Measurements from ENCODE around the gene MRC2. TPM values are rescaled to one million over a fixed set of nuclear protein-coding genes. Genes with fewer than 3 reads are reported as not detected.

The MRC2 gene
- total RNA-seq, 1 donor from 2014 or later, result 120 TPM

DNA sequence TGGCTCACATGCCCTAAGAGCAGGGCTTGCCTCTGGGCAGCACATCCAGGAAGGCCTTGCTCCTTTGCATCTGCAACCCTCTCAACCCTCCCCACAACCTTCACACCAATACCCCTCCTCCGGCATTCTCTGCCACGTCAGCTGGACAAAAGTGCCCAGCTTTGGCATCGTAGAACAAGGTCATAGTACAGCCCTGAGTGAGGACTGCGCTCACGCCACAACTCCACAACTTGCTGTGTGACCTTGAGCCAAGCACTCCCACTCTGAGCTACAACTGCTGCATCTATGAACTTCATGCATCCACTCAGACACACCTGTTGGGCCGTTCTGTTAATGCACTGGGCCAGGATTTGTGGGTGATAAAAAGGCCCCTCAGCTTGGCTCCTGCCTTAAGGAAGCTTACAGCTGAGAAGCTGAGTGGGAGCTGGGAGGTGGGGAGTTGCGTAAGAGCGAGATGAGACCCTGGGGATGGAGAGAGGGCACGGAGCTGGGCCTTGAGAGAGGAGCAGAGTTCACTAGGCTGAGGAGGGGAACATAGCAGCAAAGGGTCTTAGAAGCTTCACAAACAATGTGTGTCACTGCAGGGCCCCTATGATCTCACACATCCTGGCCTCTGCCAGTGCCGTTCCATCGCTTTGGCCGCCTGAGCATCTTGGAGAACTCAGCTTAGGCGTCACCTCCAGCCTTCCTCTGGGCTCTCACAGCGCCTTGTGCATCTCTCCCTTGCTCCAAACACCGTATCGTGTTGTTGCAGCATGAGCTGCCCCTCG, 8.6 kb upstream of the MRC2 start:
- TF ChIP-seq CTCF (IDR thresholded peaks at IDR 0.05; ENCODE audit: unreplicated experiment), result no peak
- no peak for DNase-seq (ENCODE audit: low spot score)
- Mint-ChIP-seq H3K4me1 (ENCODE audit: unreplicated experiment) (peaks cover 28% of the 10 kb centered on the region), H3K27me3 (ENCODE audit: unreplicated experiment) (peaks cover 15% of the 10 kb centered on the region), H3K9me3 (ENCODE audit: unreplicated experiment) (no peaks in the 10 kb centered on the region), H3K36me3 (ENCODE audit: low read depth, unreplicated experiment) (peaks cover 35% of the 10 kb centered on the region), H3K27ac (ENCODE audit: unreplicated experiment) (no peak overlapping the region), H3K4me3 (ENCODE audit: unreplicated experiment) (peak overlapping the region; percentile 13)

DNA sequence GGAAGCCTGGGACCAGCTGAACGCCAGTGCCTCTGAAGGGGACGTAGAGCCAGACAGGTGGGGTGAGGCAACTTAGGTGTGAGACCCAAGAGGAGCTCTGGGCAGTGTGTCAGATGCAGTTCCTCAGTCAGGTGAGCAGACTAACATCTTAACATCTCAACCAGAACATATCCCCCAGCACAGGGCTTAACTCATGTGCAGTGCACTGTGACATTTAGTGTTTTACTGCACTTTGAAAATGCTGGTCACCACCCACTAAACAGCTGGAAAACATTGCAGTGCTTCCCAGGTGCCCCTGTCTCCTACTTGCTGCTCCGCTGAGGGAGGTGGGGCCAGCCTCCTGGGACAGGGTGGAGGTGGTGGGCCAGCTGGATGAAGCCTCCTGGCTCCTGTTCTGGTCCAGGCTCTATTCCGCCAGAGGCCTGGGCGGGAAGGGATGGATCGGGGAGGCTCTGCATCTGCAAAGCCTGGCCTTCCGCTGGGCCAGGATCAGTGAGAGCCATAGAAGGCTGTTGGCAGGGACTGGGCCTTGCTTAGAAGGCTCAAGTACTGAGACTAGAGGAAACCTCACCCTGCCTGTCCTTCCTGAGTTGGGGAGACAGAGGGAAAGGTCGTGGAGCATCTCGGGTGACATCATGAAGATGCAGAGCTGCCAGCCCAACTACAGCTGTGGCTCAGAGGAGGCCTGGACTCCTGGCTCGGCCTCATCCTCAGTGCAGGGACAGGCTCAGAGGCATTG, 7.9 kb upstream of the MRC2 start:
- H3K4me1 Mint-ChIP-seq (ENCODE audit: unreplicated experiment), result peaks cover 25% of the 10 kb centered on the region
- no peak overlapping the region for H3K4me3 Mint-ChIP-seq (ENCODE audit: unreplicated experiment)
- no peak overlapping the region for H3K27ac Mint-ChIP-seq (ENCODE audit: unreplicated experiment)
- H3K9me3 Mint-ChIP-seq (ENCODE audit: unreplicated experiment), result no peaks in the 10 kb centered on the region
- no peak for DNase-seq (ENCODE audit: low spot score)
- peaks cover 35% of the 10 kb centered on the region for H3K36me3 Mint-ChIP-seq (ENCODE audit: low read depth, unreplicated experiment)
- no peak for TF ChIP-seq CTCF (IDR thresholded peaks at IDR 0.05; ENCODE audit: unreplicated experiment)
- peaks cover 17% of the 10 kb centered on the region for H3K27me3 Mint-ChIP-seq (ENCODE audit: unreplicated experiment)

- H3K9me3 Mint-ChIP-seq (ENCODE audit: unreplicated experiment), result no peaks in the 10 kb centered on the region
- TF ChIP-seq CTCF (IDR thresholded peaks at IDR 0.05; ENCODE audit: unreplicated experiment), result no peak
- DNase-seq (ENCODE audit: low spot score), result no peak
- no peak overlapping the region for H3K27ac Mint-ChIP-seq (ENCODE audit: unreplicated experiment)
- no peak overlapping the region for H3K4me3 Mint-ChIP-seq (ENCODE audit: unreplicated experiment)
- H3K36me3 Mint-ChIP-seq (ENCODE audit: low read depth, unreplicated experiment), result peaks cover 32% of the 10 kb centered on the region
- peaks cover 28% of the 10 kb centered on the region for H3K4me1 Mint-ChIP-seq (ENCODE audit: unreplicated experiment)
- H3K27me3 Mint-ChIP-seq (ENCODE audit: unreplicated experiment), result peaks cover 25% of the 10 kb centered on the region
These were observed 6.2 kb upstream of the MRC2 start for GRCh38 chr17:62621223-62621622.

DNA sequence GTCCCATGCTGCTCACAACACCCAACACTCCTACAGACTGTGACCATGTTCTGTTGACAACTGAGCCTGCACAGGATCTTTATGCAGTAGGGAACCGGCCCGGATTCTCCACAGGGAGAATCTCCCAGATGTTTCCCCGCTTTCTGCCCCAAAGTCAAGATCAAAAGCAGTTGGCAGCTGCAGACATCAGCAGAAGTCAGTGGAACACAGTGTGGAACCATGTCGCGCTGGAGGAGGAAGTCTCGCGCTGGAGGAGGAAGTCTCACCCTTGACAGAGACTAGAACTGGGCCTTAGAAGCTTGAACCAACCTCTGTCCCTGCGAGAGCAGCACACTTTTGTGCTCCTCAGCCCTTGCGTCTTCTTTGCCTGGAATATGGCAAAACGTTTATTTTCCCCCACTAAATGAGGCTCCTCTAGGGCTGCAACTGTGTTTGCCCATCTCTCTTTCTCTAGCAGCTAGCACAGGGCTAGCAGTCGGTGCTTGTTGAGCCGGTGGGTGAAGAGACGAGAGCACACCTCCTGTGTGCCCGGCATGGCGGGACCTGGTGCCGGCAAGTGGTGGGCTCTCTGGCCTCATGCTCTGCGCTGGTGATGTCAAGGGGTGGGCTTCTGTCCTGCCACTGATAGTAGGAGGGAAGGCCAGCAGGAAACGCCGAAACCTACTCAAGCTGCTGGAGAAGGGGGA, 2.1 kb upstream of the MRC2 start:
- DNase-seq (ENCODE audit: low spot score), result no peak
- Mint-ChIP-seq H3K4me3 (ENCODE audit: unreplicated experiment) (no peak overlapping the region), H3K27ac (ENCODE audit: unreplicated experiment) (no peak overlapping the region), H3K27me3 (ENCODE audit: unreplicated experiment) (peaks cover 23% of the 10 kb centered on the region), H3K36me3 (ENCODE audit: low read depth, unreplicated experiment) (peaks cover 20% of the 10 kb centered on the region), H3K4me1 (ENCODE audit: unreplicated experiment) (peaks cover 42% of the 10 kb centered on the region), H3K9me3 (ENCODE audit: unreplicated experiment) (no peaks in the 10 kb centered on the region)
- no peak for TF ChIP-seq CTCF (IDR thresholded peaks at IDR 0.05; ENCODE audit: unreplicated experiment)
